Measurements from ENCODE around the gene CYP2A13.
"Not testable (repeated sequence)": the region's sequence is repeated elsewhere in the genome, so short reads cannot be mapped to it uniquely, and the experiment has no call there.

CYP2A13 gene

GRCh38 chr19:41088151-41088550, at the start of gene CYP2A13:
Gene CYP2A13 (plus strand): TSS chr19:41088451. CDS start chr19:41088472, 21 bp downstream.
- DNase-seq (ENCODE audit: low read depth in 2 of 2), result no peak

- no peak for DNase-seq (ENCODE audit: low read depth in 2 of 2)
These were observed 48.4 kb upstream of the CYP2A13 start for GRCh38 chr19:41039806-41040205.

- not testable (repeated sequence) for DNase-seq (ENCODE audit: low read depth in 2 of 2)
These were observed 43.2 kb upstream of the CYP2A13 start for GRCh38 chr19:41045095-41045494.

- DNase-seq (ENCODE audit: low read depth in 2 of 2), result no peak
These were observed 37.8 kb upstream of the CYP2A13 start for GRCh38 chr19:41050426-41050825.

GRCh38 chr19:41052162-41052561, 36.1 kb upstream of the CYP2A13 start:
- not testable (repeated sequence) for DNase-seq (ENCODE audit: low read depth in 2 of 2)

GRCh38 chr19:41053331-41053730, 34.9 kb upstream of the CYP2A13 start:
- DNase-seq (ENCODE audit: low read depth in 2 of 2), result not testable (repeated sequence)

GRCh38 chr19:41064974-41065569, 23.2 kb upstream of the CYP2A13 start:
- no peak for DNase-seq (ENCODE audit: low read depth in 2 of 2)

GRCh38 chr19:41076286-41076685, 12.0 kb upstream of the CYP2A13 start:
- DNase-seq (ENCODE audit: low read depth in 2 of 2), result no peak

- DNase-seq (ENCODE audit: low read depth in 2 of 2), result no peak
These were observed 4.7 kb upstream of the CYP2A13 start for GRCh38 chr19:41083516-41083915.

- no peak for DNase-seq (ENCODE audit: low read depth in 2 of 2)
These were observed 2.4 kb upstream of the CYP2A13 start for GRCh38 chr19:41085748-41086415.

- DNase-seq (ENCODE audit: low read depth in 2 of 2), result no peak
These were observed 1.7 kb downstream of the CYP2A13 start for GRCh38 chr19:41089959-41090358.

GRCh38 chr19:41095703-41096102, 7.5 kb downstream of the CYP2A13 start:
- no peak for DNase-seq (ENCODE audit: low read depth in 2 of 2)

GRCh38 chr19:41096353-41096752, 8.1 kb downstream of the CYP2A13 start:
- DNase-seq (ENCODE audit: low read depth in 2 of 2), result no peak

- no peak for DNase-seq (ENCODE audit: low read depth in 2 of 2)
These were observed 9.1 kb downstream of the CYP2A13 start for GRCh38 chr19:41097302-41097701.

GRCh38 chr19:41098762-41099161, 10.5 kb downstream of the CYP2A13 start:
- no peak for DNase-seq (ENCODE audit: low read depth in 2 of 2)

GRCh38 chr19:41102210-41102609, 14.0 kb downstream of the CYP2A13 start:
- not testable (repeated sequence) for DNase-seq (ENCODE audit: low read depth in 2 of 2)

- DNase-seq (ENCODE audit: low read depth in 2 of 2), result no peak
These were observed 17.9 kb downstream of the CYP2A13 start for GRCh38 chr19:41106177-41106576.

GRCh38 chr19:41111296-41111695, 23.0 kb downstream of the CYP2A13 start:
- DNase-seq (ENCODE audit: low read depth in 2 of 2), result no peak

- no peak for DNase-seq (ENCODE audit: low read depth in 2 of 2)
These were observed 23.6 kb downstream of the CYP2A13 start for GRCh38 chr19:41111750-41112295.

- no peak for DNase-seq (ENCODE audit: low read depth in 2 of 2)
These were observed 24.6 kb downstream of the CYP2A13 start for GRCh38 chr19:41112728-41113290.

GRCh38 chr19:41114132-41114531, 25.9 kb downstream of the CYP2A13 start, which contains the start of gene CYP2F1:
Gene CYP2F1 (plus strand): TSS chr19:41114432. CDS start chr19:41116189, 1,757 bp downstream.
- no peak for DNase-seq (ENCODE audit: low read depth in 2 of 2)

GRCh38 chr19:41116261-41116660, 28.0 kb downstream of the CYP2A13 start:
- DNase-seq (ENCODE audit: low read depth in 2 of 2), result no peak

Data from stimulated activated CD4-positive, alpha-beta T cell treated with anti-CD3 and anti-CD28 coated beads, Interleukin-4, amount 100 ng/mL, for 48 hours (primary cell).